Measurements from ENCODE around the gene GRIP2.

DNA sequence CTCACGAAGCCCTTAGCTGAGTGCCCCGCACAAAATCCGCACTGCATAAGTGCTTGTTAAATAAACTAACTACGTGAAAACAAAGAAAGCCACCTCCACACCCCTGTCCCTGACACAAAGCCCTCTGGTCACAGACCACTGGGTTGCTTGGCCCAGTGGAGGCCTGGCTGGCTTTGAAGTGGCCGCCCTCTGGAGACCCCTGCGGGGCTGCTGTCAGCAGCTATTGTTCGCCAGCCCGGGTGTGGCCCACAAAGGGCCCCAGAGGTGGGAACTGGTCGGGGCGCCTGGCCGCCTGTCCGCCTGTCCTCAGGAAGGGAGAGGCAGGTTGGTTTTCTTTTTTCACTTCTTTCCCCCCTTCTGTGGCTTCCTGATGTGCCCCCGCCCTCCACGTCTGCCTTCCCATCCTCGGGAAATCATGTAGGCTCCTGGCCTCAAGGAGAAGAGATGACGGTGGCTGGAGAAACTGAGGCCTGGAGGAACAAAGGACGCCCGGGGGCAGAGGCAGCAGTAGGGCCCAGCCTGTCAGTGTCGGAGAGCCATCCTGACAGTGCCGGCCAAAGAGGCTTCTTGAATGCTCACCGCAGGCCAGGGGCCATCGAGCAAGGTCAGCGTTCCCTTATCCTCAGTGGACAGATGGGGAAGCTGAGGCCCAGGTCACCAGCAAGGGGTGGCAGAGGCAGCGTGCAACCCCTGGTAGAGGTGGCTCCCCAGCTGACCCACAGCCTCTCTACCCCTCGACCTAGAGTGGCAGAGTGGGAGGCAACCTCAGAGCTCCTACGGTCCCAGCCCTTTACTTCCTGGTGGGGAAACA lies 76.6 kb downstream of the GRIP2 start:
- no peak for TF ChIP-seq POLR2A (IDR thresholded peaks at IDR 0.05)
- TF ChIP-seq, protein P1, sequence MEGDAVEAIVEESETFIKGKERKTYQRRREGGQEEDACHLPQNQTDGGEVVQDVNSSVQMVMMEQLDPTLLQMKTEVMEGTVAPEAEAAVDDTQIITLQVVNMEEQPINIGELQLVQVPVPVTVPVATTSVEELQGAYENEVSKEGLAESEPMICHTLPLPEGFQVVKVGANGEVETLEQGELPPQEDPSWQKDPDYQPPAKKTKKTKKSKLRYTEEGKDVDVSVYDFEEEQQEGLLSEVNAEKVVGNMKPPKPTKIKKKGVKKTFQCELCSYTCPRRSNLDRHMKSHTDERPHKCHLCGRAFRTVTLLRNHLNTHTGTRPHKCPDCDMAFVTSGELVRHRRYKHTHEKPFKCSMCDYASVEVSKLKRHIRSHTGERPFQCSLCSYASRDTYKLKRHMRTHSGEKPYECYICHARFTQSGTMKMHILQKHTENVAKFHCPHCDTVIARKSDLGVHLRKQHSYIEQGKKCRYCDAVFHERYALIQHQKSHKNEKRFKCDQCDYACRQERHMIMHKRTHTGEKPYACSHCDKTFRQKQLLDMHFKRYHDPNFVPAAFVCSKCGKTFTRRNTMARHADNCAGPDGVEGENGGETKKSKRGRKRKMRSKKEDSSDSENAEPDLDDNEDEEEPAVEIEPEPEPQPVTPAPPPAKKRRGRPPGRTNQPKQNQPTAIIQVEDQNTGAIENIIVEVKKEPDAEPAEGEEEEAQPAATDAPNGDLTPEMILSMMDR (IDR thresholded peaks at IDR 0.05): no peak
